HG03442 (cell line): Measurements from ENCODE around the gene IL6R.

Experiments
- ATAC-seq: cut with Tn5 transposase; IDR thresholded peaks from one replicate; pipeline ENCODE4 v1.9.1; 2021; ENCODE audit warnings: mild to moderate bottlenecking, moderate library complexity; ENCODE audit not compliant: unreplicated experiment

Gene IL6R

DNA sequence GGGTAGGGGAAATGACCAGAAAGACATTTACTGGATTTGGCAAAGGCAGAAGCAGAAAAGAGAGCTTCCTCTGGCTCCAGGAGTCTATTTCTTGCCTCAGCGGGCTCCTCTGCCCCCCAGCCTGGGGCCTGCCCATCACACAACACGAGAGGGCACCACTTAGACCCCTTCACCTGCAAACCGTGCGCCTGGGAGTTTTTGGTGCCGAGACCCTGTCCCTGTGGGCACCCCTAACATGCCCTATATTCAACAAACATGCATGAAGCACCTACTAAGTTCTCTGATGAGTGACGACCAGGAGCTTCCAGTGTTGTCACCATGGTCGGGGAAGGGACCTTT, 18.8 kb downstream of the IL6R start:
- ATAC-seq: no peak

DNA sequence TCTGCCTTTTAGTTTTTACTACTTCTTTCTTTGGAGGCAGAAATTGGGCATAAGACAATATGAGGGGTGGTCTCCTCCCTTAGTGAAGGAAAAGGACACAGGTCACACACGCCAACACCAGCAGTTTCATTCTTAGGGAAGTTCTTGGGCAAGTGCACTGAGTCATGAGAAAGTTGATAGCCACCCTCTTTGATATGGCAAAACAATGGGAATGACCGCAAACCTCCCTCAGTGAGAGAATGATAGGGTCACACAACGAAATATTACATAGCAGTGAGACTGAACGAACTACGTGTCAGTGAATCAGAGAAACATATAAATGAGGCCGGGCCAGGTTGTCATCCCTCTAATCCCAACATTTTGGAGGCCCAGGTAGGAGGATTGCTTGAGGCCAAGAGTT, 20.0 kb downstream of the IL6R start:
- ATAC-seq: no peak

- ATAC-seq: no peak
Observed at GRCh38 chr1:154427173-154428139, 22.3 kb downstream of the IL6R start.

DNA sequence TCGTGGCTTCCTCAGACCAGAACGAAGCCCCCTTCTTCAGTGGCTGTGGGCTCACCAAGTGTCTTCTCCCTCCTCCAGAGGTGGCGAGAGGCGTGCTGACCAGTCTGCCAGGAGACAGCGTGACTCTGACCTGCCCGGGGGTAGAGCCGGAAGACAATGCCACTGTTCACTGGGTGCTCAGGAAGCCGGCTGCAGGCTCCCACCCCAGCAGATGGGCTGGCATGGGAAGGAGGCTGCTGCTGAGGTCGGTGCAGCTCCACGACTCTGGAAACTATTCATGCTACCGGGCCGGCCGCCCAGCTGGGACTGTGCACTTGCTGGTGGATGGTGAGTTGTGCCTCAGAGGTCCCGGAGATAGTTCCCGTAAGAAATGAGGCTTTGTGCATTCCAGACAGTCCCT, 24.0 kb downstream of the IL6R start:
- no peak for ATAC-seq

DNA sequence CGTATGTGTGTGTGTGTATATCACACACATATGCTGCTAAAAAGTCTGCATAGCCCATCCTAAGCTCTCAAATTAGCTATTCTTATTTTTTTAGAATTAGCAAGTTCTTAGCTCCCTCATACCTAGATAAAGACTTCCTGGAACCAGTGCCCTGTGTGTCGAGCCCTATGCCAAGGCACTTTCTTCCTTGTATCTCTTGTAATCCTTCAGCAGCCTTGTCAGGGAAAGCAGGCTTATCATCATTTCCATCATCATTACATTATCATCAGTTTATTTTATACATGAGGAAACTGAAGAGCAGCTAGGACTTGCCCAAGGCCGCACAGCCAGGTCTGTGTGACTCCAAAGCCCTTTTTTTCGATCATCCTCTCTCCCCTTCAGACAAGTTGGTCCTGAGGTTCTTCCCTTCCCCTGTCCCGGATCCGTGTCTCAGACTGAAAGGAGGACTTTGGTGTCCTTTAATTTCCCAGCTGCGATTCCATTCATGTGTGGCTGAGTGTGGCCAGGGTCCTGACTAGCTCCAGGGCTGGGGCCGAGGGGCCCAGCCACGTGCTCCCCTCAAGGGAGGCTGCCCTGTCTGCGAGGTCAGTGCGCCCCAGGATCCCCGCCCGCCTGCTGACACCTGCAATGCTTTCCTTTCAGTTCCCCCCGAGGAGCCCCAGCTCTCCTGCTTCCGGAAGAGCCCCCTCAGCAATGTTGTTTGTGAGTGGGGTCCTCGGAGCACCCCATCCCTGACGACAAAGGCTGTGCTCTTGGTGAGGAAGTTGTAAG, 24.9 kb downstream of the IL6R start:
- no peak for ATAC-seq

- no peak for ATAC-seq
Observed at GRCh38 chr1:154430903-154431302, 25.8 kb downstream of the IL6R start.

GRCh38 chr1:154431586-154432373, 26.6 kb downstream of the IL6R start:
- no peak for ATAC-seq

- ATAC-seq: no peak
Observed at GRCh38 chr1:154433161-154433764, 28.1 kb downstream of the IL6R start.

DNA sequence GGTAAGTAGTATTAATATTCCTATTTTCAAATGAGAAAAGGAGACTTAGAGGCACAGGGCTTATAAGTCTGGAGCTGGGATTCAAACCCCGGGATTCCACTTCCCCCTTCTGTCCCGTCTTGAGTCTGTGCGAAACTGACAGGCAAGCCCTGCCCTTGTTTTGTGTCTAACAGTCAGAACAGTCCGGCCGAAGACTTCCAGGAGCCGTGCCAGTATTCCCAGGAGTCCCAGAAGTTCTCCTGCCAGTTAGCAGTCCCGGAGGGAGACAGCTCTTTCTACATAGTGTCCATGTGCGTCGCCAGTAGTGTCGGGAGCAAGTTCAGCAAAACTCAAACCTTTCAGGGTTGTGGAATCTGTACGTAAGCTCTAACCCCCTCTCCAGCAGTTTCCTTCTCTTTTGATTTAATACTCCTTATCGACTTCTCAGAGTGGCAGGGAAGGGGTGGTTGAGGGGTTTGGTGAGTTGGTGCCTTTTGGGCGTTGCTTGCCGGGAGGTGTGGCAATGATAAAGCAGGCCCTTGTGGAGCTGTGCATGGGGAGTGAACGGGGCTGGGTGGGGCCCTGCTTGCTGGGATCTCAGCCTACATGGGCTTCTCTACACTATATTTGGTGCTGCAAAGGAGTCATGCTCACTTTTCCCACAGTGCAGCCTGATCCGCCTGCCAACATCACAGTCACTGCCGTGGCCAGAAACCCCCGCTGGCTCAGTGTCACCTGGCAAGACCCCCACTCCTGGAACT, 29.4 kb downstream of the IL6R start:
- ATAC-seq: no peak

- ATAC-seq: no peak
Observed at GRCh38 chr1:154435599-154436200, 30.6 kb downstream of the IL6R start.

DNA sequence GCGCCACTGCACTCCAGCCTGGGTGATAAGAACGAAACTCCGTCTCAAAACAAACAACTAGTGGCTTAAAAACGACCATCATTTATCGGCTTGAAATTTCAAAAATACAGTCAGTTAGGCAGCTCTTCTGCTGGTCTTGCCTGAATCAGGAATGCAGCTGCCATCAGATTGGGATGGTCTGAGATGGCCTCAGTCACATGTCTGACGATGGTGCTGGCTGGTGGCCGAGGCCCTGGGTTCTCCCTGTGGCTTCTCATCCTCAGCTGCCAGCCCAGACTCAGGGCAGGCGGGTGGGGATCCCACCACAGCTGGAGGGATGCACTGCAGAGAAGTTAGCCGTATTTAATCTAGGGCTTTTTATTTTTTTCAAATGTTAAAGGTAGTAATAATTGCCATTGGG, 31.3 kb downstream of the IL6R start:
- no peak for ATAC-seq

DNA sequence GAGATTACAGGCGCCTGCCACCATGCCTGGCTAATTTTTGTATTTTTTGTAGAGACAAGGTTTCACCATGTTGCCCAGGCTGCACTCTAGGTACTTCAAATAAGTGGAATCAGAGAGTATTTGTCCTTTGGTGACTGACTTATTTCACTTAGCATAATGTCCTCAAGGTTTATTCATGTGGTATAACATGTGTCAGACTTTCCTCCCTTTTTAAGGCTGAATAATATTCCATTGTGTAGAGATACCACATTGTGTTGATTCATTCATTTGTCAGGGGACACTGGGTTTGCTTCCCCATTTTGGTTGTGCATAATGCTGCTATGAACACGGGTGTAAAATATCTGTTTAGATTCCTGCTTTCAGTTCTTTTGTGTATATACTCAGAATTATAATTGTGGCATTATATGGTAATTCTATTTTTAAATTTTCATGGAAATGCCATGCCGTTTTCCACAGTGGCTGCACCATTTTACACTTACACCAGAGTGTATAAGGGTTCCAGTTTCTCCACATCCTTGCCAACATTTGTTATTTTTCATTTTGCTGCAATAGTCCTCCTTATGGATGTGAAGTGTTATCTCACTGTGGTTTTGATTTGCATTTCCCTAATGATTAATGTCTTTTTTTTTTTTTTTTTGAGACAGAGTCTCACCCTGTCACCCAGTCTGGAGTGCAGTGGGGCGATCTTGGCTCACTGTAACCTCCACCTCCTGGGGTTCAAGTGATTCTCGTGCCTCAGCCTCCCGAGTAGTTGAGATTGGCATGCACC, 35.1 kb downstream of the IL6R start:
- ATAC-seq: no peak

- ATAC-seq: no peak
Observed at GRCh38 chr1:154441241-154441888, 36.2 kb downstream of the IL6R start.

- no peak for ATAC-seq
Observed at GRCh38 chr1:154442006-154442740, 37.0 kb downstream of the IL6R start.

GRCh38 chr1:154443274-154444013, 38.3 kb downstream of the IL6R start:
- no peak for ATAC-seq

GRCh38 chr1:154445040-154445472, 39.9 kb downstream of the IL6R start:
- ATAC-seq: peak; percentile 52

GRCh38 chr1:154446292-154446691, 41.1 kb downstream of the IL6R start:
- ATAC-seq: no peak
